HCT116 (cell line): ENCODE measurements around the gene KRT7. TPM values are rescaled to one million over a fixed set of nuclear protein-coding genes. Genes with fewer than 3 reads are reported as not detected.

ENCODE experiments used
- ATAC-seq: fragments of 200-7000 bp; cut with Tn5 transposase; 2 replicates; pipeline ENCODE4 v1.9.1; 2020; ENCODE audit warnings: mild to moderate bottlenecking, moderate library complexity
- BruUV-seq: library from RNA; stranded (reverse); fragments of 400-500 nt; replicated peaks from 2 replicates; lab custom pipeline; 2021; lab: Mats Ljungman, UMichigan
- CTCF ChIA-PET: fragments of 300-600 bp; sonication (Branson Sonifier 250); formaldehyde crosslinking; loops from one replicate; lab custom pipeline; 2021; ENCODE audit warnings: antibody characterized with exemption; lab: Charles Lee
- POLR2A ChIA-PET: fragments of 300-600, 350-600 bp; sonication (Branson Sonifier 250); formaldehyde crosslinking; loops from one replicate; lab custom pipeline; 2021; ENCODE audit warnings: antibody characterized with exemption; lab: Charles Lee
- RAD21 ChIA-PET, 2 experiments: fragments of 300-600 bp; sonication (Branson Sonifier 250); formaldehyde crosslinking; loops; one replicate each; lab custom pipeline; 2023; ENCODE audit warnings: low total read pairs in 2 of 2; ENCODE audit not compliant: uncharacterized antibody in 2 of 2, unreplicated experiment in 2 of 2, low non-redundant PET in 1 of 2; lab: Charles Lee
- DNase-seq: peaks from one replicate; pipeline ENCODE4 v3.0.0-alpha.2; 2010; ENCODE audit warnings: low read depth, low spot score
- H2AFZ ChIP-seq: fragments of 200-600 bp; shearing (Covaris generic), sonication (generic); 2 replicates; pipeline ENCODE4 v1.6.1; 2017; ENCODE audit warnings: low read depth, mixed run types, mixed read lengths, antibody characterized with exemption, low read length; ENCODE audit not compliant: poor library complexity, severe bottlenecking
- H3K27ac ChIP-seq: 2 replicates; pipeline ENCODE4 v1.5.1; 2012; ENCODE audit warnings: low read depth, low read length
- H3K27me3 ChIP-seq: fragments of 200-600 bp; sonication (generic); 2 replicates; pipeline ENCODE4 v1.6.1; 2016; ENCODE audit warnings: mixed run types, low read length, mixed read lengths; ENCODE audit not compliant: insufficient read depth
- H3K36me3 ChIP-seq, 2 experiments: fragments of 200-500 bp in 1 of 2; fragments of 200-600 bp in 1 of 2; sonication (Bioruptor generic) in 1 of 2; sonication (generic) in 1 of 2; 2 replicates each; pipeline versions ENCODE4 v1.5.1 to v1.6.1; 2014 to 2016; ENCODE audit warnings: low read length in 2 of 2, inconsistent platforms in 1 of 2, mixed read lengths in 1 of 2, mixed run types in 1 of 2; ENCODE audit not compliant: insufficient read depth in 2 of 2, control insufficient read depth in 1 of 2
- H3K4me1 ChIP-seq, 2 experiments: fragments of 200-600 bp in 1 of 2; sonication (generic) in 1 of 2; 2 replicates each; pipeline versions ENCODE4 v1.5.1 to v1.6.1; 2012 to 2017; ENCODE audit warnings: low read length in 2 of 2, inconsistent platforms in 1 of 2, mild to moderate bottlenecking in 1 of 2, mixed read lengths in 1 of 2, mixed run types in 1 of 2, moderate library complexity in 1 of 2; ENCODE audit not compliant: insufficient read depth in 2 of 2, control insufficient read depth in 1 of 2
- H3K4me2 ChIP-seq: fragments of 200-600 bp; sonication (generic); 2 replicates; pipeline ENCODE4 v1.6.1; 2017; ENCODE audit warnings: mixed run types, low read length, mixed read lengths
- H3K4me3 ChIP-seq, 2 experiments: fragments of 200-600 bp in 1 of 2; sonication (generic) in 1 of 2; replicated peaks in 1 of 2; 2 replicates each; pipeline ENCODE4 v1.5.1; 2011 to 2016; ENCODE audit warnings: low read length in 2 of 2, control low read depth in 1 of 2, low read depth in 1 of 2, mild to moderate bottlenecking in 1 of 2, mixed read lengths in 1 of 2, mixed run types in 1 of 2
- H3K79me2 ChIP-seq: fragments of 200-600 bp; sonication (generic); 2 replicates; pipeline ENCODE4 v1.6.1; 2017; ENCODE audit warnings: mild to moderate bottlenecking, mixed run types, low read length, moderate library complexity, mixed read lengths; ENCODE audit not compliant: insufficient read depth
- H3K9ac ChIP-seq: fragments of 200-600 bp; sonication (generic); 2 replicates; pipeline ENCODE4 v1.6.1; 2016; ENCODE audit warnings: low read length, mixed read lengths
- H3K9me2 ChIP-seq: fragments of 200-600 bp; sonication (generic), shearing (Covaris generic); 2 replicates; pipeline ENCODE4 v1.6.1; 2017; ENCODE audit warnings: mixed run types, mild to moderate bottlenecking, moderate library complexity; ENCODE audit not compliant: insufficient read depth
- H3K9me3 ChIP-seq, 2 experiments: fragments of 200-500 bp in 1 of 2; fragments of 200-600 bp in 1 of 2; sonication (Bioruptor generic) in 1 of 2; sonication (generic) in 1 of 2; 2 replicates each; pipeline ENCODE4 v1.6.1; 2014 to 2017; ENCODE audit warnings: low read length in 2 of 2, mixed read lengths in 2 of 2, inconsistent platforms in 1 of 2, low read depth in 1 of 2, mild to moderate bottlenecking in 1 of 2, mixed run types in 1 of 2, moderate library complexity in 1 of 2; ENCODE audit not compliant: control insufficient read depth in 1 of 2, insufficient read depth in 1 of 2
- H4K20me1 ChIP-seq: fragments of 200-600 bp; sonication (generic), shearing (Covaris generic); 2 replicates; pipeline ENCODE4 v1.6.1; 2017; ENCODE audit warnings: mixed run types, mild to moderate bottlenecking, moderate library complexity; ENCODE audit not compliant: insufficient read depth
- CBX3 ChIP-seq: IDR thresholded peaks from 2 replicates; pipeline ENCODE4 v1.6.1; 2012; ENCODE audit warnings: low read depth
- CEBPB ChIP-seq: IDR thresholded peaks from 2 replicates; pipeline ENCODE4 v1.6.1; 2012; ENCODE audit warnings: low read depth
- EGR1 ChIP-seq: IDR thresholded peaks from 2 replicates; pipeline ENCODE4 v1.6.1; 2012; ENCODE audit warnings: low read depth
- ELF1 ChIP-seq: IDR thresholded peaks from 2 replicates; pipeline ENCODE4 v1.6.1; 2012; ENCODE audit warnings: low read depth, borderline replicate concordance
- EZH2phosphoT487 ChIP-seq: fragments of 200-600 bp; IDR thresholded peaks from 2 replicates; pipeline ENCODE4 v1.6.1; 2018; ENCODE audit warnings: antibody characterized with exemption, borderline replicate concordance
- FOSL1 ChIP-seq: IDR thresholded peaks from 2 replicates; pipeline ENCODE4 v1.6.1; 2012; ENCODE audit warnings: low read depth
- POLR2A ChIP-seq: IDR thresholded peaks from 2 replicates; pipeline ENCODE4 v1.7.0; 2011; ENCODE audit warnings: borderline replicate concordance; ENCODE audit not compliant: insufficient read depth, insufficient read length; ENCODE audit errors: extremely low read depth
- POLR2AphosphoS5 ChIP-seq: IDR thresholded peaks from 2 replicates; pipeline ENCODE4 v1.6.1; 2011; ENCODE audit warnings: mild to moderate bottlenecking, low read depth, low read length, moderate library complexity
- RAD21 ChIP-seq: IDR thresholded peaks from 2 replicates; pipeline ENCODE4 v1.6.1; 2012; ENCODE audit warnings: low read depth, mild to moderate bottlenecking
- SIN3A ChIP-seq: IDR thresholded peaks from 2 replicates; pipeline ENCODE4 v1.6.1; 2012; ENCODE audit warnings: low read depth
- SP1 ChIP-seq: IDR thresholded peaks from 2 replicates; pipeline ENCODE4 v1.6.1; 2012; ENCODE audit warnings: low read depth
- SRF ChIP-seq: IDR thresholded peaks from 2 replicates; pipeline ENCODE4 v1.6.1; 2012; ENCODE audit warnings: low read depth
- TCF7L2 ChIP-seq: IDR thresholded peaks from 2 replicates; pipeline ENCODE4 v1.7.0; 2011; ENCODE audit warnings: borderline replicate concordance, inconsistent platforms; ENCODE audit not compliant: insufficient read depth, insufficient read length; ENCODE audit errors: extremely low read depth
- YY1 ChIP-seq: IDR thresholded peaks from 2 replicates; pipeline ENCODE4 v1.6.1; 2011; ENCODE audit warnings: low read length, low read depth, moderate library complexity, mild to moderate bottlenecking; ENCODE audit not compliant: insufficient replicate concordance; ENCODE audit errors: extremely low read depth
- ZFX ChIP-seq: fragments of 450-650 bp; IDR thresholded peaks from 2 replicates; pipeline ENCODE4 v1.6.1; 2017
- ZNF274 ChIP-seq: fragments of 200-500 bp; sonication (Bioruptor generic); IDR thresholded peaks from 2 replicates; pipeline ENCODE4 v1.6.1; 2014; ENCODE audit warnings: mild to moderate bottlenecking, low read depth, low read length, inconsistent platforms
- intact Hi-C: fragments of 100-400 bp; cut with micrococcal nuclease; formaldehyde crosslinking; loops from 2 replicates; pipeline ENCODE4 v1.10.0; 2022
- total RNA-seq: library from RNA; stranded (reverse); gene quantifications from one replicate; pipeline ENCODE4 v1.2.1, GENCODE V29; 2021; ENCODE audit not compliant: unreplicated experiment
- TF ChIP-seq, protein P1 (sequence below): IDR thresholded peaks from 2 replicates; pipeline ENCODE4 v1.6.1; 2012
- TF ChIP-seq, protein P2 (sequence below), 3 experiments: fragments of 200-600 bp in 1 of 3; sonication (generic) in 1 of 3; IDR thresholded peaks in 2 of 3; conservative IDR thresholded peaks in 1 of 3; 2 replicates each; pipeline ENCODE4 v1.5.1; 2012 to 2017; ENCODE audit warnings: low read depth in 2 of 3, low read length in 2 of 3, antibody characterized with exemption in 1 of 3, borderline replicate concordance in 1 of 3, control low read depth in 1 of 3, mild to moderate bottlenecking in 1 of 3, mixed read lengths in 1 of 3, mixed run types in 1 of 3, moderate library complexity in 1 of 3; ENCODE audit not compliant: insufficient read depth in 1 of 3
- TF ChIP-seq, protein P3 (sequence below): IDR thresholded peaks from 2 replicates; pipeline ENCODE4 v1.6.1; 2011; ENCODE audit warnings: mild to moderate bottlenecking, low read length, moderate library complexity; ENCODE audit not compliant: insufficient replicate concordance; ENCODE audit errors: extremely low read depth
- TF ChIP-seq, protein P4 (sequence below): IDR thresholded peaks from 2 replicates; pipeline ENCODE4 v1.6.1; 2012

The KRT7 gene
- total RNA-seq, 1 experiment from 2014 or later = 72.6 TPM

DNA sequence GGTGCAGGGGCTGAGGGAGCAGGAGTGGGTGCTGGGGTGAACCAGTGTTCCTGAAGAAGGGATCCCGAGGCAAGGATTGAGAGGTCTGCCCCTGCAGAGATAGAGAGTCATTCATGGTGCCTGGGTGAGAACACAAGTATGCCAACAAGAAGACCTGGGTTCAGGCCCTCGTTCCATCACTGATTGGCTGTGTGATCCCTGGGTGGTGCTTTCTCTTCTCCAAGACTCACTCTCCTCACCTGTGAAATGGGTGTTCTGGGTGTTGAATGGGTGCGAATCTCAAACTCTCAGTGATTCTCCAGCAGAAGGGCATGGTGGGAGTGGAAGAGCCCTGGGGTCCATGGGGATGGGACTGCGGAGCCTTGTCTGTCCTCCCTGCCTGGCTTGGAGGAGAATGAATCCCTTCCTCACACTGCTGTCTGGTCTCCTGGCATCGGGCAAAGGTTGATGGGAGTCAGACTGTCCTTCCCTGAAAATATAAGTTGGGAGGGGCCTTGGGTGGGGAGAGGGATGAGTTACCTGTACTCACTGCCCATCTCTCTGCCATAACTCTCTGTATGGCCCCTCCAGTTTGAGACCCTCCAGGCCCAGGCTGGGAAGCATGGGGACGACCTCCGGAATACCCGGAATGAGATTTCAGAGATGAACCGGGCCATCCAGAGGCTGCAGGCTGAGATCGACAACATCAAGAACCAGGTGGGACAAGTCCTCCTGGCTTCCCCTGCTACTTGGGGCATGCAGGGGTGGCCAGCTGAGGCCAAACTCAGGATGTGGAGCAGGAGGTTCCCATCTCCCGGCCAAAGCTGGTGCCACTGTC, 9.6 kb downstream of the KRT7 start:
- Histone ChIP-seq H3K4me1 (peaks cover 50 to 91% of the 10 kb centered on the region in 2 experiments), H3K27me3 (no peaks in the 10 kb centered on the region), H2AFZ (no peak overlapping the region), H3K4me3 (no peak overlapping the region), H3K9me2 (no peaks in the 10 kb centered on the region), H4K20me1 (no peaks in the 10 kb centered on the region), H3K27ac (peak overlapping the region; percentile 68), H3K79me2 (no peaks in the 10 kb centered on the region), H3K36me3 (no peaks in the 10 kb centered on the region), H3K9me3 (no peaks in the 10 kb centered on the region), H3K4me2 (peak overlapping the region; percentile 88), H3K9ac (peak overlapping the region; percentile 66)
- ChIA-PET CTCF (interaction anchor here (0.8 to 3.5 kb wide), 5 partner anchors 10 to 86 kb away, joined by 3 to 21 read pairs (median 4); no protein-coding TSS in a partner anchor), RAD21 (no interaction called here), POLR2A (no interaction called here)
- intact Hi-C loops = no loop called here
- ATAC-seq (no peak), DNase-seq (no peak)
- TF ChIP-seq EZH2phosphoT487 (no peak), SRF (no peak), SP1 (no peak), ELF1 (no peak), SIN3A (no peak), CBX3 (no peak), POLR2AphosphoS5 (no peak), TCF7L2 (no peak), CEBPB (no peak), POLR2A (no peak), ZNF274 (no peak), EGR1 (no peak), ZFX (no peak), RAD21 (no peak), YY1 (no peak), FOSL1 (no peak)
- TF ChIP-seq, protein P1, sequence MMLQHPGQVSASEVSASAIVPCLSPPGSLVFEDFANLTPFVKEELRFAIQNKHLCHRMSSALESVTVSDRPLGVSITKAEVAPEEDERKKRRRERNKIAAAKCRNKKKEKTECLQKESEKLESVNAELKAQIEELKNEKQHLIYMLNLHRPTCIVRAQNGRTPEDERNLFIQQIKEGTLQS = no peak
- TF ChIP-seq, protein P2, sequence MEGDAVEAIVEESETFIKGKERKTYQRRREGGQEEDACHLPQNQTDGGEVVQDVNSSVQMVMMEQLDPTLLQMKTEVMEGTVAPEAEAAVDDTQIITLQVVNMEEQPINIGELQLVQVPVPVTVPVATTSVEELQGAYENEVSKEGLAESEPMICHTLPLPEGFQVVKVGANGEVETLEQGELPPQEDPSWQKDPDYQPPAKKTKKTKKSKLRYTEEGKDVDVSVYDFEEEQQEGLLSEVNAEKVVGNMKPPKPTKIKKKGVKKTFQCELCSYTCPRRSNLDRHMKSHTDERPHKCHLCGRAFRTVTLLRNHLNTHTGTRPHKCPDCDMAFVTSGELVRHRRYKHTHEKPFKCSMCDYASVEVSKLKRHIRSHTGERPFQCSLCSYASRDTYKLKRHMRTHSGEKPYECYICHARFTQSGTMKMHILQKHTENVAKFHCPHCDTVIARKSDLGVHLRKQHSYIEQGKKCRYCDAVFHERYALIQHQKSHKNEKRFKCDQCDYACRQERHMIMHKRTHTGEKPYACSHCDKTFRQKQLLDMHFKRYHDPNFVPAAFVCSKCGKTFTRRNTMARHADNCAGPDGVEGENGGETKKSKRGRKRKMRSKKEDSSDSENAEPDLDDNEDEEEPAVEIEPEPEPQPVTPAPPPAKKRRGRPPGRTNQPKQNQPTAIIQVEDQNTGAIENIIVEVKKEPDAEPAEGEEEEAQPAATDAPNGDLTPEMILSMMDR (IDR thresholded peaks at IDR 0.05 in 2 of 3, conservative IDR thresholded peaks at IDR 0.05 in 1 of 3; ENCODE audit: borderline replicate concordance in 1 of 3, insufficient read depth in 1 of 3, low read depth in 2 of 3, low read length in 2 of 3) = no peak
- TF ChIP-seq, protein P3, sequence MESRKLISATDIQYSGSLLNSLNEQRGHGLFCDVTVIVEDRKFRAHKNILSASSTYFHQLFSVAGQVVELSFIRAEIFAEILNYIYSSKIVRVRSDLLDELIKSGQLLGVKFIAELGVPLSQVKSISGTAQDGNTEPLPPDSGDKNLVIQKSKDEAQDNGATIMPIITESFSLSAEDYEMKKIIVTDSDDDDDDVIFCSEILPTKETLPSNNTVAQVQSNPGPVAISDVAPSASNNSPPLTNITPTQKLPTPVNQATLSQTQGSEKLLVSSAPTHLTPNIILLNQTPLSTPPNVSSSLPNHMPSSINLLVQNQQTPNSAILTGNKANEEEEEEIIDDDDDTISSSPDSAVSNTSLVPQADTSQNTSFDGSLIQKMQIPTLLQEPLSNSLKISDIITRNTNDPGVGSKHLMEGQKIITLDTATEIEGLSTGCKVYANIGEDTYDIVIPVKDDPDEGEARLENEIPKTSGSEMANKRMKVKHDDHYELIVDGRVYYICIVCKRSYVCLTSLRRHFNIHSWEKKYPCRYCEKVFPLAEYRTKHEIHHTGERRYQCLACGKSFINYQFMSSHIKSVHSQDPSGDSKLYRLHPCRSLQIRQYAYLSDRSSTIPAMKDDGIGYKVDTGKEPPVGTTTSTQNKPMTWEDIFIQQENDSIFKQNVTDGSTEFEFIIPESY = no peak
- TF ChIP-seq, protein P4, sequence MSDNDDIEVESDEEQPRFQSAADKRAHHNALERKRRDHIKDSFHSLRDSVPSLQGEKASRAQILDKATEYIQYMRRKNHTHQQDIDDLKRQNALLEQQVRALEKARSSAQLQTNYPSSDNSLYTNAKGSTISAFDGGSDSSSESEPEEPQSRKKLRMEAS = no peak
- no TSS peak for BruUV-seq
